Left lobe of liver (tissue), 2 donors: Measurements from ENCODE around the gene COX14. TPM values are rescaled to one million over a fixed set of nuclear protein-coding genes. Genes with fewer than 3 reads are reported as not detected.
"Not testable (repeated sequence)": the region's sequence is repeated elsewhere in the genome, so short reads cannot be mapped to it uniquely, and the experiment has no call there.

Source experiments
- ATAC-seq: fragments of 200-7000 bp; cut with Tn5 transposase; one replicate; pipeline ENCODE4 v1.9.1; 2020; ENCODE audit warnings: mild to moderate bottlenecking, moderate library complexity
- DNase-seq: peaks from one replicate; pipeline ENCODE4 v3.0.0-alpha.2; 2020; ENCODE audit warnings: low spot score
- total RNA-seq: library from RNA; stranded (reverse); gene quantifications from one replicate; pipeline ENCODE4 v1.2.1, GENCODE V29; 2021
- donor health status: DM: no; HTN: no; CAD: no; lungs with moderate emphysema.
- donor health status: DM: no; HTN: yes; CAD: no.

Gene COX14
- 57.0 TPM for total RNA-seq

GRCh38 chr12:50111693-50112455 is at the start of gene COX14:
TSS of gene COX14 (plus strand) at chr12:50112236. CDS start at chr12:50120044, 7,808 bp downstream.
- peak; percentile 71 for ATAC-seq
- DNase-seq, result peak; percentile 99

DNA sequence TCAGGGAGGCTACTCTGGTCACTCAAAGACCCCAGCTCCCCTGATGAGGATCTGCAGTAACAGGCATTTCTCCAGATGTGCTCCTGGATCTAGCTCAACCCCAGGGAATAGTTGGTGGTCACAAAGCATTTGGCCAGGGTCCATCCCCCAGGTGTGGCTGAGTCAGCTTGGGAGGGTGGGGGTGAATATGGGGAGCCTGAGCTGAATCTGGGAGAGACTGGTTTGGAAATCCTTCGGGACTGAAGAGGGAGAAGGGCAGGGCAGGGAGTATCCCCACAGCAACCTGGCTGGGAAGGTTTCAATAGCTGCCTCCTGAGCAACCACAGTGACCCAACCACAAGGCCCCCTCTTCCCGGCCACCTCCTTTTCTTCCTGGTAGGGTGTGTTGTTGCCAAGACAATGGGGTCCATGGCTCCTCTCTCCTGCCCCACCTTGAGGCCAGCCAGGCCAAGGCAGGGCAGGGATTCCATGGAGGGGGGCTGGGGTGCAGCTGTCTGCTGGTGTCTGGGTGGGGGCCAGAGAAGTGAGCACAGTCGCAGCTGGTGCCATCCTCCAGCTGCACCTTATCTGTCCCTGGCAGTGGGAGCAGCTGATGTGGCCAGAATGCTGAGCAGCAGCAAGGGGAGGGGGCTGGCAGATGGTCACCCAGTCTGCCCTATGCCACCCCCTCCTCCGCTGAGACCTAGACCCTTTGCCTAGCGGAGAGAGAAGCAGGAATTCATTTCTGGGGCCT is 49.1 kb upstream of the COX14 start:
- no peak for DNase-seq
- no peak for ATAC-seq

- ATAC-seq, result no peak
- no peak for DNase-seq
Measured at GRCh38 chr12:50065726-50066310, 46.2 kb upstream of the COX14 start.

- ATAC-seq (no peak), DNase-seq (no peak)
Measured at GRCh38 chr12:50066402-50066801, 45.6 kb upstream of the COX14 start.

- DNase-seq (no peak), ATAC-seq (no peak)
Measured at GRCh38 chr12:50069069-50069468, 43.0 kb upstream of the COX14 start.

GRCh38 chr12:50069539-50069938 is 42.5 kb upstream of the COX14 start:
- DNase-seq, result no peak
- ATAC-seq, result no peak

DNA sequence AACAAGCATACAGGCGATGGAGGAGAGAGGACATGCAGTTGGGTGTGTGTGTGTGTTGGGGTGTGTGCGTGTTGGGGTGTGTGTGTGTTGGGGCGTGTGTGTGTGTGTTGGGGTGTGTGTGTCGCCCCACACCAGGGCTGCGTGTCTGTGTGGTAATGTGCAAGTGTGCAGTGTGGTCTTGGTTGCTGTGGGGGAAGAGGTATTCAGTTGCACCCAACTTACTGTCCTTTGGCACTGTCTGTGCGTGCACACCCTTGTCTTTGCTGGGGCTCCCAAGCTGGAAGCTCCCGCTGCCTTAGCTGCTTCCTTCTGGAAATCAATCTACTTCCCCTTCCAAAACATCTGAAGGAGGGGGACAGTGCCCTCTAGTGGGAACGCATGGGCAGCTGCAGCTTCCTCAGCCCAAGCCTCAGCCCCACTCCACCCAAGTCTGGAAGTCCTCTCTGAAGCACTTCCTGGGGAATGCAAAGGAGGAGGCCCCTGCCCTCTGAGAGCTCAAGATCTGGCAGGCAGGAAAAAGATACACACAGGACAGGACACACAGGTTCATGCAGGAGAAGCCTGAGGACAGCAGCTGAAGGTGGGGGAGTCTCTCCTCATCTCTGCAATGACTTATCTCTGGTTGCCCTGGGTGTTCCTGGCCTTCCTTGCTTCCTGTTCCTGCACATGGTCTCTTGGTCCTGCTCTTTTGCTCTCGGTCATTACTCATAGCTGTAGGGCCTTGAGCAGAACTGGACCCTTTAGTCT is 41.5 kb upstream of the COX14 start:
- DNase-seq (peak; percentile 76), ATAC-seq (peak; percentile 80)

- DNase-seq (no peak), ATAC-seq (no peak)
Measured at GRCh38 chr12:50072198-50072907, 39.7 kb upstream of the COX14 start.

- ATAC-seq (no peak), DNase-seq (no peak)
Measured at GRCh38 chr12:50073206-50073605, 38.8 kb upstream of the COX14 start.

- ATAC-seq (no peak), DNase-seq (no peak)
Measured at GRCh38 chr12:50073712-50074111, 38.3 kb upstream of the COX14 start.

DNA sequence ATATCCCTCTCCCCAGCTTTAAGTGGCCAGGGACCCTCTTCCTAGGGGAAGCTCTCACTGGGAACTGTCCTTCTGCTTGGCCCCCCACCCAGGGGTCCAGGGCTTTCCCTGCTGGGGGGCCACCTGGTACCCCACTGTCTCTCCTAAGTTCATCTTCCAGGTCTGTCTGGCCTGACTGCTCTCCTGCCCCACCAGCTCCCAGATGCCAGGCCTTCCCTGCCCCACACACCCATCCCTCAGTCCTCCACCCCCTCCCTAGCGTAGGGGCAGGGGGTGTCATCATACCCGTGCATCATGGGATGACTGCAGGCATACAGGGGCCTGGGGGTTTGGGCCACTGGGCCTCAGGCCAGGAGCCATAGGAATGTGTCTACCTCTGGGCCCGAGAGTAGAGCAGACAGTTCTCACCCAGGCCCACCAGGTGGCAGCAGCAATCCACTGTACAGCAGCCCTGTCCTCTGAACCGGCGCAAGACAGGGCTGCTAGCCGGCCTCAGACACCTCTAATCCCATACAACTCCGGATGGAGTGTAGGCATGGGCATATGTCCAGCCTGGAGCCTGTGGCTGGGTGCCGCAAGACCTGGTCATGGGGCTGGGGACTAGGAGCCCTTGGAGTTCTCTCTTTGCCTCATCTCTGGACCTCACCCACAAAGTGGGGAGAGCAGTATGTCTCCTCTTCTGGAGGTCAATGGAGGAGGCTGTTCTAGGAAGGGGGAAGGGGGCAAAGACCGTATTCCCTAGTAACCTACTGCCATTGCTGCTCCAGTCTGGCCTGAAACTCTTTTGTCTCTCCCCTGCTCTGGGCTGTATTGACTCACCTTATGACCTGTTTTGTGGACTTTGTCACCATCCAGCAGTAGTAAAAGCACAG is 36.9 kb upstream of the COX14 start:
- peak; percentile 89 for DNase-seq
- peak; percentile 95 for ATAC-seq

DNA sequence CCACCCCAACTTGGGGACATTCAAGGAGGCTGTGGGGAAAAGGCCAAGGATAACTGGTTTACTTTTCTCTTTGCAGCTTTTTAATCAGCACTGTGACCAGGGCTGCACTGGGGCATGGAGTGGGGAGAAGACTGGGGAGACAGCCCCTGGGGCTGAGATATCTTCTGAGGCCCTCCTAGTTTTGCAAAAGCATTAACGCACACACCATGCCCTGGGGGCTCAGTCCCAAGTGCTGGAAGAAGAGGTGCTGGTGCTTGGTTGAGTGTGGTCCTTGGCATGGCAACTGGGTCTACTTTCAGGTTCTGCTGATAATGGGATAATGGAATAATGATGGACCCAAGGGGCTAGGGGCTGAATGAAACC is 36.2 kb upstream of the COX14 start:
- DNase-seq, result no peak
- no peak for ATAC-seq

DNA sequence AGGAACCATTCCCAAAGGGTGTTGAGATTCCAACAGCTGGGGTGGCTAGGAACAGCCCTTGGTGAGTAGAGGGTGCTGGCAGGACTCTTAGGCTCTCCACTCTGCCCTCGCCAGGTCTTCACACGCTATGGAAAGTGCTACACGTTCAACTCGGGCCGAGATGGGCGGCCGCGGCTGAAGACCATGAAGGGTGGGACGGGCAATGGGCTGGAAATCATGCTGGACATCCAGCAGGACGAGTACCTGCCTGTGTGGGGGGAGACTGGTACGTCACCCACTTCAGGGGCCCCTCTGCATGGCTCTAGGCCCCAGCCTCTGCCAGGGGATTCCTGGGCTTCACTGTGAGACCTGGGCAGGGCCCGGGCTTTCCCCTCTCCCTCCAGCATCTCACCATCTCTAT is 34.9 kb upstream of the COX14 start:
- DNase-seq (no peak), ATAC-seq (no peak)

DNA sequence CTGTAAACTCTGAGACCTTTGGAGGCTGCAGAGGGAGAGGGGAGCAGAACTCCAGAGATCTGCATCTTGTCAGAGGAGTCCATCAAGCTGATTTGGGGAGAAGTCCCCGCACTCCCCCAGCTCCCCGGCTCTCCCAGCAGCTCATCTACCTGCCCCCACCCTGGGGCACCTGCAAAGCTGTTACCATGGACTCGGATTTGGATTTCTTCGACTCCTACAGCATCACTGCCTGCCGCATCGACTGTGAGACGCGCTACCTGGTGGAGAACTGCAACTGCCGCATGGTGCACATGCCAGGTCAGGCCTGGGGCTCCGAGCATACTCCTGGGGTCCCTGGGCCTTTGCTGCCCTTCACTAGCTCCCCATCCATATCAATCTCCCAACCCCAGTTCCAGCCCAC is 33.8 kb upstream of the COX14 start:
- DNase-seq, result no peak
- no peak for ATAC-seq

DNA sequence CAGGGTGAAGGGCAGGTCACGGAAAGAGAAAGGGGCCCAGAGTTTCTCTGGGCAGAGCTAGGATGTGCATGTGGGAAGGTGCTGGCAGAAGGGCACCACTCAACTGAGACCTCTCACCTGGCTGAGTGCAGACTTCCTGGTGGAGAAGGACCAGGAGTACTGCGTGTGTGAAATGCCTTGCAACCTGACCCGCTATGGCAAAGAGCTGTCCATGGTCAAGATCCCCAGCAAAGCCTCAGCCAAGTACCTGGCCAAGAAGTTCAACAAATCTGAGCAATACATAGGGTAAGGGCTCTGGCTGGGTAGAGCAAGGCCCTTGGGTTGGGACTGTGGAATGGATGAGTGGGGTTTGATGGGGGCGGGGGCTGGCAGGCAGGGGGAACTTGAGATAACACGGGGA is 32.3 kb upstream of the COX14 start:
- ATAC-seq (no peak), DNase-seq (no peak)

DNA sequence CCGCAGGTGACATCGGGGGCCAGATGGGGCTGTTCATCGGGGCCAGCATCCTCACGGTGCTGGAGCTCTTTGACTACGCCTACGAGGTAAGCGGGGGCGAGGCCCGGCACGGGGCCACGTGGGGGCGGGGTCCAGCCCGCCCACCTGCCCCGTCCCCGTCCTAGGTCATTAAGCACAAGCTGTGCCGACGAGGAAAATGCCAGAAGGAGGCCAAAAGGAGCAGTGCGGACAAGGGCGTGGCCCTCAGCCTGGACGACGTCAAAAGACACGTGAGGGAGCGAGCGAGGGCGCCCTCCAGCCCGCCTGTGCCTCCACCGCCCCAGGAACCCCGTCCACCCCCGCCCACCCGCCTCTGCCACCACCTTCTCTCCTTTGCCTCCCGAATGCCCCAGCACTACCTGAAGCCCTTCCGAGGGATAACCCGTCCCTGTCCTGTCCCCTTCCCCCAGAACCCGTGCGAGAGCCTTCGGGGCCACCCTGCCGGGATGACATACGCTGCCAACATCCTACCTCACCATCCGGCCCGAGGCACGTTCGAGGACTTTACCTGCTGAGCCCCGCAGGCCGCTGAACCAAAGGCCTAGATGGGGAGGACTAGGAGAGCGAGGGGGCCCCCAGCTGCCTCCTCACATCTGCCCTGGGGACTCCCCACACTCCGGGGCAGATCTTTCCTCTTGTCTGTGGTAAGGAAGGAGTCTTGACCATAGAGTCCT is 30.8 kb upstream of the COX14 start:
- no peak for ATAC-seq
- no peak for DNase-seq

GRCh38 chr12:50082644-50083043 is 29.4 kb upstream of the COX14 start:
- ATAC-seq (no peak), DNase-seq (no peak)

DNA sequence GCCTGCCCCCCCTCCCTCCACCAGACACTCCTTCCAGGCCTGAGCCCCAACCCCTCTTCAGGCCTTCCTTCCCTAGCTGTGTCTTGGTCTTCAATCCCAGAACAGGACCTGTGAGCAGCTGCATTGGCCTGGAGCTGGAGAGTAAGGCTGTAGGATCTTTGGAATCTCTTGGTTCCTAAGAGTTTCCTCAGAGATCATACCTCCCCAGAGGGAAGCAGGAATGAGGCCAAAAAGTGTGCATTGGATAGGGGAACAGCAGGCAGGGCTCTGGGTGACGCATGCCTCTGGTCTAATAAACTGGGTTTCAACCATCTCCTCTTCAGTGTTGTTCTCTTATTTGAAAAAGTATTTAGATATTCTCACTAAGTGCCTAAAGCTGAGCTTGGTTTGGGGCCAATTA is 28.7 kb upstream of the COX14 start:
- ATAC-seq (no peak), DNase-seq (no peak)

DNA sequence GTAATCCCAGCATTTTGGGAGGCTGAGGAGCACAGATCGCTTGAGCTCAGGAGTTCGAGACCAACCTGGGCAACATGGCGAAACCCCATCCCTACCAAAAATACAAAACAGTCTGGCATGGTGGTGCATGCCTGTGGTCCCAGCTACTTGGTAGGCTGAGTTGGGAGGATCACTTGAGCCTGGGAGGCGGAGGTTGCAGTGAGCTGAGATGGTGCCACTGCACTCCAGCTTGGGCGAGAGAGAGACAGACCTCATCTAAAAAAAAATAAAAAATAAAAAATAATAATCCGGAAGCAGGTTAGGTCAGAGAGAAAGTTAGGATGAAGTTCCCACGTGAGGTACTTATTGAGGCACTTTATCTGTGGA is 27.6 kb upstream of the COX14 start:
- not testable (repeated sequence) for DNase-seq, ATAC-seq
